Sigmoid colon (tissue), 4 donors: Measurements from ENCODE around the gene CABP7.

ENCODE experiments used
- POLR2A ChIP-seq, 2 donors: fragments of 450-650 bp; IDR thresholded peaks; one replicate each; pipeline ENCODE4 v1.6.1; 2016; ENCODE audit warnings: antibody characterized with exemption in 2 of 2, mild to moderate bottlenecking in 2 of 2, moderate library complexity in 2 of 2
- POLR2AphosphoS5 ChIP-seq, 4 donors: sonication (generic); formaldehyde crosslinking; IDR thresholded peaks; one replicate each; pipeline ENCODE4 v1.6.1; 2017; ENCODE audit warnings: antibody characterized with exemption in 4 of 4
- TF ChIP-seq, protein P1 (sequence below), 4 experiments: fragments of 450-650 bp in 3 of 4; fragments of 200-600 bp in 1 of 4; IDR thresholded peaks; one replicate each; pipeline ENCODE4 v1.5.1; 2016 to 2019; ENCODE audit warnings: antibody characterized with exemption in 4 of 4, mild to moderate bottlenecking in 3 of 4, moderate library complexity in 2 of 4

- TF ChIP-seq POLR2A (IDR thresholded peaks at IDR 0.05), result no peak
- TF ChIP-seq, protein P1, sequence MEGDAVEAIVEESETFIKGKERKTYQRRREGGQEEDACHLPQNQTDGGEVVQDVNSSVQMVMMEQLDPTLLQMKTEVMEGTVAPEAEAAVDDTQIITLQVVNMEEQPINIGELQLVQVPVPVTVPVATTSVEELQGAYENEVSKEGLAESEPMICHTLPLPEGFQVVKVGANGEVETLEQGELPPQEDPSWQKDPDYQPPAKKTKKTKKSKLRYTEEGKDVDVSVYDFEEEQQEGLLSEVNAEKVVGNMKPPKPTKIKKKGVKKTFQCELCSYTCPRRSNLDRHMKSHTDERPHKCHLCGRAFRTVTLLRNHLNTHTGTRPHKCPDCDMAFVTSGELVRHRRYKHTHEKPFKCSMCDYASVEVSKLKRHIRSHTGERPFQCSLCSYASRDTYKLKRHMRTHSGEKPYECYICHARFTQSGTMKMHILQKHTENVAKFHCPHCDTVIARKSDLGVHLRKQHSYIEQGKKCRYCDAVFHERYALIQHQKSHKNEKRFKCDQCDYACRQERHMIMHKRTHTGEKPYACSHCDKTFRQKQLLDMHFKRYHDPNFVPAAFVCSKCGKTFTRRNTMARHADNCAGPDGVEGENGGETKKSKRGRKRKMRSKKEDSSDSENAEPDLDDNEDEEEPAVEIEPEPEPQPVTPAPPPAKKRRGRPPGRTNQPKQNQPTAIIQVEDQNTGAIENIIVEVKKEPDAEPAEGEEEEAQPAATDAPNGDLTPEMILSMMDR (IDR thresholded peaks at IDR 0.05), result no peak
- TF ChIP-seq POLR2AphosphoS5 (IDR thresholded peaks at IDR 0.05), result no peak
These were observed 579 bp upstream of the CABP7 start for GRCh38 chr22:29718949-29719898.
